Suprapubic skin (tissue), 4 donors: Measurements from ENCODE around the gene LRCH1. TPM values are rescaled to one million over a fixed set of nuclear protein-coding genes. Genes with fewer than 3 reads are reported as not detected.

Experiments used
- DNase-seq, 2 donors: peaks; one replicate each; pipeline ENCODE4 v3.0.0-alpha.2; 2019; ENCODE audit warnings: low spot score in 2 of 2
- H3K27ac ChIP-seq: fragments of 200-600 bp; sonication (generic); one replicate; pipeline ENCODE4 v1.5.1; 2019
- H3K27me3 ChIP-seq: fragments of 200-600 bp; sonication (generic); one replicate; pipeline ENCODE4 v1.5.1; 2019
- H3K36me3 ChIP-seq: fragments of 200-600 bp; sonication (generic); one replicate; pipeline ENCODE4 v1.5.1; 2019
- H3K4me1 ChIP-seq: fragments of 200-600 bp; sonication (generic); one replicate; pipeline ENCODE4 v1.5.1; 2019
- H3K4me3 ChIP-seq: fragments of 200-600 bp; sonication (generic); one replicate; pipeline ENCODE4 v1.5.1; 2019; ENCODE audit warnings: mild to moderate bottlenecking
- H3K9me3 ChIP-seq: fragments of 200-600 bp; sonication (generic); one replicate; pipeline ENCODE4 v1.5.1; 2019
- CTCF ChIP-seq, 2 donors: fragments of 200-600 bp in 1 of 2; fragments of 450-650 bp in 1 of 2; sonication (generic) in 1 of 2; IDR thresholded peaks; one replicate each; pipeline ENCODE4 v1.5.1; 2016 to 2019; ENCODE audit warnings: antibody characterized with exemption in 2 of 2, mild to moderate bottlenecking in 1 of 2, moderate library complexity in 1 of 2
- EP300 ChIP-seq: sonication (generic); formaldehyde crosslinking; IDR thresholded peaks from one replicate; pipeline ENCODE4 v1.6.1; 2017; ENCODE audit warnings: antibody characterized with exemption
- POLR2A ChIP-seq, 2 donors: fragments of 450-650 bp; IDR thresholded peaks; one replicate each; pipeline ENCODE4 v1.6.1; 2017; ENCODE audit warnings: antibody characterized with exemption in 2 of 2, mild to moderate bottlenecking in 2 of 2, moderate library complexity in 2 of 2
- POLR2AphosphoS5 ChIP-seq, 3 donors: sonication (generic); formaldehyde crosslinking; IDR thresholded peaks; one replicate each; pipeline ENCODE4 v1.6.1; 2017; ENCODE audit warnings: antibody characterized with exemption in 3 of 3
- WGBS: methylation state at CpG from one replicate; pipeline ENCODE4 v1.1.5; 2018; 5-methylcytosine and 5-hydroxymethylcytosine counted together
- total RNA-seq, 4 donors: library from RNA; depleted of rRNA; stranded (reverse); fragments of >200 nt; gene quantifications; one replicate each; pipeline ENCODE4 v1.1.0, GENCODE V29; 2016

The LRCH1 gene
- total RNA-seq, 4 donors from 2014 or later = 29.1 to 44.7 (median 34.9) TPM

- Histone ChIP-seq H3K4me3 (peak within 1 kb of the TSS; percentile 88), H3K27ac (peak within 1 kb of the TSS; percentile 93), H3K36me3 (no peaks in the 10 kb centered on the region), H3K27me3 (no peaks in the 10 kb centered on the region), H3K9me3 (no peaks in the 10 kb centered on the region), H3K4me1 (peaks cover 40% of the 10 kb centered on the region)
- peak in 1 of 3 donors; percentile 31 for TF ChIP-seq POLR2AphosphoS5 (IDR thresholded peaks at IDR 0.05)
- TF ChIP-seq CTCF (IDR thresholded peaks at IDR 0.05) = no peak
- TF ChIP-seq EP300 = peak; percentile 27
- peak in 1 of 2 donors; percentile 91 for TF ChIP-seq POLR2A (IDR thresholded peaks at IDR 0.05)
- peak; percentile 95 to 97 for DNase-seq
- under 1% methylated on average over 76 of the region's 77 CpGs for WGBS
Measured at GRCh38 chr13:46796515-46797474, 243.8 kb downstream of the LRCH1 start, which contains the start of gene ESD. ESD (minus strand) TSS chr13:46797161; CDS start chr13:46791413, 5,748 bp downstream.

- WGBS = 39% methylated on average over 8 of the region's 9 CpGs
- peak in 1 of 2 donors; percentile 44 for DNase-seq
- H3K4me3 ChIP-seq = peak overlapping the region; percentile 88
- no peaks in the 10 kb centered on the region for H3K36me3 ChIP-seq
- H3K27me3 ChIP-seq = no peaks in the 10 kb centered on the region
- peak overlapping the region; percentile 93 for H3K27ac ChIP-seq
- H3K9me3 ChIP-seq = no peaks in the 10 kb centered on the region
- H3K4me1 ChIP-seq = peaks cover 40% of the 10 kb centered on the region
- TF ChIP-seq CTCF (IDR thresholded peaks at IDR 0.05) (no peak), POLR2A (IDR thresholded peaks at IDR 0.05) (no peak), EP300 (no peak), POLR2AphosphoS5 (IDR thresholded peaks at IDR 0.05) (no peak)
Measured at GRCh38 chr13:46797501-46798237, 244.7 kb downstream of the LRCH1 start.

GRCh38 chr13:46799139-46799538 lies 246.2 kb downstream of the LRCH1 start:
- H3K36me3 ChIP-seq = no peaks in the 10 kb centered on the region
- no peak overlapping the region for H3K27ac ChIP-seq
- 77% methylated on average over 4 of the region's 4 CpGs for WGBS
- H3K4me1 ChIP-seq = peaks cover 31% of the 10 kb centered on the region
- H3K9me3 ChIP-seq = no peaks in the 10 kb centered on the region
- H3K4me3 ChIP-seq = no peak overlapping the region
- no peak for TF ChIP-seq CTCF (IDR thresholded peaks at IDR 0.05)
- TF ChIP-seq EP300 = no peak
- TF ChIP-seq POLR2AphosphoS5 (IDR thresholded peaks at IDR 0.05) = no peak
- no peak for TF ChIP-seq POLR2A (IDR thresholded peaks at IDR 0.05)
- H3K27me3 ChIP-seq = no peaks in the 10 kb centered on the region
- no peak for DNase-seq

GRCh38 chr13:46801858-46802257 lies 248.9 kb downstream of the LRCH1 start:
- Histone ChIP-seq H3K27me3 (no peaks in the 10 kb centered on the region), H3K4me3 (no peak overlapping the region), H3K9me3 (no peaks in the 10 kb centered on the region), H3K4me1 (peaks cover 7% of the 10 kb centered on the region), H3K27ac (no peak overlapping the region), H3K36me3 (no peaks in the 10 kb centered on the region)
- no peak for TF ChIP-seq POLR2A (IDR thresholded peaks at IDR 0.05)
- TF ChIP-seq EP300 = no peak
- TF ChIP-seq CTCF (IDR thresholded peaks at IDR 0.05) = no peak
- no peak for TF ChIP-seq POLR2AphosphoS5 (IDR thresholded peaks at IDR 0.05)
- 71% methylated on average over 1 of the region's 1 CpG for WGBS
- DNase-seq = no peak

Other genes with a start within 250 kb of the LRCH1 start
- gene RUBCNL, start 165.9 kb upstream of the LRCH1 start, total RNA-seq = 1 to 10 TPM in 3 of 4 donors, under 1 TPM in 1; 0.57 to 3.9 (median 2.5) TPM
- gene ESD, start 244.0 kb downstream of the LRCH1 start, total RNA-seq = 10 to 100 TPM; 77.7 to 83.0 (median 82.2) TPM